Measurements from ENCODE around the gene PLCH1.

DNA sequence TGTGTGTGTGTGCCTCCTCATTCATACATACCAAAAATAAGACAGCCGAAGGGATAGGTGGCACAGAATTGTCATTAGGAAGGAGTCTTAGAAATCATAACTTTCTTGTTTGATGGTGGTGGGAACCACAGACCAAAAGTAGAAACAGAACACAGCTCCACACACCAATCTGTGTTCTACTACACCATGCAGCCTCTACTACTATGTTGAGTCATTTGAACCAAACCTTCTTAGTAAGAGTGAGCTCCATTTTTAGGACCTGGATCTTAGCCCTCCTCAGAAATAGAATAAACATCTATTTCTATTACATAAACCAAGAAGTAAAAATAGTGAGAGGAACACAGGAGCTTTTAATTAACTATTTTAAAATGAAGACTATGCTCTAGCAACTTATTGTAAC is 27.9 kb upstream of the PLCH1 start:
- TF ChIP-seq, protein P1, sequence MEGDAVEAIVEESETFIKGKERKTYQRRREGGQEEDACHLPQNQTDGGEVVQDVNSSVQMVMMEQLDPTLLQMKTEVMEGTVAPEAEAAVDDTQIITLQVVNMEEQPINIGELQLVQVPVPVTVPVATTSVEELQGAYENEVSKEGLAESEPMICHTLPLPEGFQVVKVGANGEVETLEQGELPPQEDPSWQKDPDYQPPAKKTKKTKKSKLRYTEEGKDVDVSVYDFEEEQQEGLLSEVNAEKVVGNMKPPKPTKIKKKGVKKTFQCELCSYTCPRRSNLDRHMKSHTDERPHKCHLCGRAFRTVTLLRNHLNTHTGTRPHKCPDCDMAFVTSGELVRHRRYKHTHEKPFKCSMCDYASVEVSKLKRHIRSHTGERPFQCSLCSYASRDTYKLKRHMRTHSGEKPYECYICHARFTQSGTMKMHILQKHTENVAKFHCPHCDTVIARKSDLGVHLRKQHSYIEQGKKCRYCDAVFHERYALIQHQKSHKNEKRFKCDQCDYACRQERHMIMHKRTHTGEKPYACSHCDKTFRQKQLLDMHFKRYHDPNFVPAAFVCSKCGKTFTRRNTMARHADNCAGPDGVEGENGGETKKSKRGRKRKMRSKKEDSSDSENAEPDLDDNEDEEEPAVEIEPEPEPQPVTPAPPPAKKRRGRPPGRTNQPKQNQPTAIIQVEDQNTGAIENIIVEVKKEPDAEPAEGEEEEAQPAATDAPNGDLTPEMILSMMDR (IDR thresholded peaks at IDR 0.05) = no peak
- no peak for TF ChIP-seq POLR2A (IDR thresholded peaks at IDR 0.05)

All from right lobe of liver (tissue), 4 donors.